Natural killer cell (primary cell): Measurements from ENCODE around the gene NR1I3. TPM values are rescaled to one million over a fixed set of nuclear protein-coding genes. Genes with fewer than 3 reads are reported as not detected.

Experiments used
- ATAC-seq, 3 donors: fragments of 150-1000 bp in 2 of 3; fragments of 200-7000 bp in 1 of 3; cut with Tn5 transposase; 1 replicate in 1 of 3; 2 replicates in 2 of 3; pipeline ENCODE4 v1.10.0; 2021; ENCODE audit warnings: mild to moderate bottlenecking in 2 of 3, moderate library complexity in 2 of 3
- DNase-seq, 2 donors: peaks; one replicate each; pipeline versions ENCODE4 v3.0.0 to v3.0.0-alpha.2; 2013 to 2021; ENCODE audit warnings: mixed read lengths in 1 of 2
- H3K27ac ChIP-seq: one replicate; pipeline ENCODE4 v1.5.1; 2013; ENCODE audit warnings: mild to moderate bottlenecking, low read length
- H3K27me3 ChIP-seq: one replicate; pipeline ENCODE4 v1.6.1; 2013; ENCODE audit warnings: low read length; ENCODE audit not compliant: control insufficient read depth, insufficient read depth
- H3K36me3 ChIP-seq: one replicate; pipeline ENCODE4 v1.6.1; 2013; ENCODE audit warnings: low read length; ENCODE audit not compliant: control insufficient read depth, insufficient read depth
- H3K4me1 ChIP-seq: one replicate; pipeline ENCODE4 v1.6.1; 2013; ENCODE audit warnings: low read length; ENCODE audit not compliant: control insufficient read depth, insufficient read depth
- H3K4me3 ChIP-seq: one replicate; pipeline ENCODE4 v1.5.1; 2013; ENCODE audit warnings: low read length
- H3K9me3 ChIP-seq: one replicate; pipeline ENCODE4 v1.6.1; 2013; ENCODE audit warnings: low read length; ENCODE audit not compliant: control insufficient read depth, insufficient read depth
- H3K27ac Mint-ChIP-seq, 2 donors: one replicate each; pipeline ENCODE4 v1.8.0; 2022; ENCODE audit warnings: mild to moderate bottlenecking in 2 of 2, mixed read lengths in 2 of 2, moderate library complexity in 1 of 2
- H3K27me3 Mint-ChIP-seq, 2 donors: one replicate each; pipeline ENCODE4 v1.8.0; 2022; ENCODE audit warnings: low read depth in 2 of 2, mixed read lengths in 2 of 2
- H3K36me3 Mint-ChIP-seq: one replicate; pipeline ENCODE4 v1.8.0; 2022; ENCODE audit warnings: mixed read lengths
- H3K4me1 Mint-ChIP-seq, 2 donors: one replicate each; pipeline ENCODE4 v1.8.0; 2022; ENCODE audit warnings: mixed read lengths in 2 of 2
- H3K4me3 Mint-ChIP-seq: one replicate; pipeline ENCODE4 v1.8.0; 2022; ENCODE audit warnings: mild to moderate bottlenecking, moderate library complexity, mixed read lengths
- H3K9me3 Mint-ChIP-seq, 2 donors: one replicate each; pipeline ENCODE4 v1.8.0; 2022; ENCODE audit warnings: mixed read lengths in 2 of 2
- CTCF ChIP-seq: fragments of 200-600 bp; IDR thresholded peaks from one replicate; pipeline ENCODE4 v1.8.0; 2022; ENCODE audit warnings: antibody characterized with exemption
- WGBS: methylation state at CpG from one replicate; pipeline ENCODE4 v1.1.7; 2013; ENCODE audit warnings: missing lambda C conversion rate; ENCODE audit not compliant: insufficient coverage; 5-methylcytosine and 5-hydroxymethylcytosine counted together
- intact Hi-C: fragments of 100-400 bp; cut with micrococcal nuclease; formaldehyde crosslinking; loops from one replicate; pipeline ENCODE4 v1.14.2; 2022
- total RNA-seq, 4 donors: library from RNA; stranded (reverse); fragments of 120-200 nt in 1 of 4; gene quantifications; one replicate each; pipeline versions ENCODE4 v1.2.3 to v1.2.4, GENCODE V29; 2013 to 2022

The NR1I3 gene
- total RNA-seq, 3 donors from 2014 or later (not counting 1 experiment from before 2014, with no cell fraction given): not detected

- H3K4me1 ChIP-seq: peaks cover 34% of the 10 kb centered on the region
- DNase-seq (peak; percentile 42 to 53), ATAC-seq (peak; percentile 72 to 86 (median 80))
- H3K27ac ChIP-seq: peak overlapping the region; percentile 86
- H3K4me1 Mint-ChIP-seq: peaks cover 56 to 70% of the 10 kb centered on the region in 2 donors
- H3K4me3 ChIP-seq: peak overlapping the region; percentile 76
- H3K36me3 ChIP-seq: peaks cover 41% of the 10 kb centered on the region
- TF ChIP-seq CTCF: no peak
- peak overlapping the region; percentile 95 for H3K4me3 Mint-ChIP-seq
- no peaks in the 10 kb centered on the region for H3K27me3 ChIP-seq
- H3K27ac Mint-ChIP-seq: peak overlapping the region; percentile 96 to 99
- H3K9me3 Mint-ChIP-seq: no peaks in the 10 kb centered on the region
- peaks cover 9% of the 10 kb centered on the region for H3K36me3 Mint-ChIP-seq
- 27% methylated on average over 7 of the region's 7 CpGs for WGBS
- H3K27me3 Mint-ChIP-seq: no peaks in the 10 kb centered on the region
- intact Hi-C loops: loop anchor here (1.0 to 10.0 kb wide), 5 partner anchors 8 to 518 kb away; partner anchors contain the start of gene FCGR3A
- H3K9me3 ChIP-seq: no peaks in the 10 kb centered on the region
Observed at GRCh38 chr1:161216945-161217712, 20.9 kb downstream of the NR1I3 start.

- H3K9me3 Mint-ChIP-seq: no peaks in the 10 kb centered on the region
- no peak for TF ChIP-seq CTCF
- ATAC-seq (peak in 2 of 3 donors; percentile 6 to 48), DNase-seq (no peak)
- H3K4me1 Mint-ChIP-seq: peaks cover 61 to 68% of the 10 kb centered on the region in 2 donors
- Histone ChIP-seq H3K36me3 (peaks cover 60% of the 10 kb centered on the region), H3K27me3 (no peaks in the 10 kb centered on the region), H3K4me3 (peak within 1 kb of the TSS; percentile 76), H3K4me1 (peaks cover 34% of the 10 kb centered on the region), H3K27ac (peak within 1 kb of the TSS; percentile 86), H3K9me3 (no peaks in the 10 kb centered on the region)
- WGBS: 18% methylated on average over 10 of the region's 10 CpGs
- peak within 1 kb of the TSS; percentile 96 to 99 for H3K27ac Mint-ChIP-seq
- no peaks in the 10 kb centered on the region for H3K27me3 Mint-ChIP-seq
- peak within 1 kb of the TSS; percentile 95 for H3K4me3 Mint-ChIP-seq
- intact Hi-C loops: loop anchor here (5.0 to 10.0 kb wide), 3 partner anchors 330 to 520 kb away; partner anchors contain the start of gene FCGR3A
- H3K36me3 Mint-ChIP-seq: peaks cover 11% of the 10 kb centered on the region
Observed at GRCh38 chr1:161215076-161215475, 22.9 kb downstream of the NR1I3 start, which contains the start of gene FCER1G. FCER1G (plus strand) TSS chr1:161215295; CDS start chr1:161215322, 27 bp downstream.

GRCh38 chr1:161214369-161214768, 23.6 kb downstream of the NR1I3 start:
- H3K36me3 Mint-ChIP-seq: peaks cover 18% of the 10 kb centered on the region
- Histone ChIP-seq H3K36me3 (peaks cover 60% of the 10 kb centered on the region), H3K27me3 (no peaks in the 10 kb centered on the region), H3K4me3 (no peak overlapping the region), H3K4me1 (peaks cover 39% of the 10 kb centered on the region), H3K9me3 (no peaks in the 10 kb centered on the region), H3K27ac (peak overlapping the region; percentile 86)
- intact Hi-C loops: loop anchor here (10.0 kb wide), 2 partner anchors 330 to 520 kb away; partner anchors contain the start of gene FCGR3A
- DNase-seq (no peak), ATAC-seq (no peak)
- TF ChIP-seq CTCF: no peak
- WGBS: 95% methylated on average over 8 of the region's 9 CpGs
- peak overlapping the region; percentile 95 for H3K4me3 Mint-ChIP-seq
- H3K27me3 Mint-ChIP-seq: no peaks in the 10 kb centered on the region
- H3K4me1 Mint-ChIP-seq: peaks cover 66 to 68% of the 10 kb centered on the region in 2 donors
- H3K9me3 Mint-ChIP-seq: no peaks in the 10 kb centered on the region
- peak overlapping the region; percentile 96 to 99 for H3K27ac Mint-ChIP-seq
